HG03139 (cell line): Measurements from ENCODE around the gene RGL3.
"Not testable (repeated sequence)": the region's sequence is repeated elsewhere in the genome, so short reads cannot be mapped to it uniquely, and the experiment has no call there.

Source experiments
- ATAC-seq: cut with Tn5 transposase; IDR thresholded peaks from one replicate; pipeline ENCODE4 v1.9.1; 2021; ENCODE audit not compliant: unreplicated experiment

Gene RGL3

GRCh38 chr19:11450570-11451326 lies 31.6 kb upstream of the RGL3 start:
- no peak for ATAC-seq

GRCh38 chr19:11448923-11449554 lies 29.9 kb upstream of the RGL3 start:
- no peak for ATAC-seq

GRCh38 chr19:11448410-11448809 lies 29.3 kb upstream of the RGL3 start:
- ATAC-seq: no peak

- no peak for ATAC-seq
These were observed 28.5 kb upstream of the RGL3 start for GRCh38 chr19:11447347-11448262.

- ATAC-seq: no peak
These were observed 27.7 kb upstream of the RGL3 start for GRCh38 chr19:11446652-11447301.

- ATAC-seq: no peak
These were observed 27.1 kb upstream of the RGL3 start for GRCh38 chr19:11446271-11446651.

GRCh38 chr19:11445141-11445540 lies 26.0 kb upstream of the RGL3 start:
- ATAC-seq: no peak

- ATAC-seq: no peak
These were observed 24.9 kb upstream of the RGL3 start for GRCh38 chr19:11444059-11444458.

- ATAC-seq: no peak
These were observed 18.8 kb upstream of the RGL3 start for GRCh38 chr19:11437955-11438354.

GRCh38 chr19:11435833-11436313 lies 16.8 kb upstream of the RGL3 start:
- ATAC-seq: no peak

- peak; percentile 85 for ATAC-seq
These were observed 16.1 kb upstream of the RGL3 start, which contains the start of the genes ODAD3 and PRKCSH for GRCh38 chr19:11435057-11435832. ODAD3 (minus strand) TSS chr19:11435121; CDS start chr19:11435016, 105 bp downstream. PRKCSH (plus strand) TSS chr19:11435635; CDS start chr19:11436118, 483 bp downstream.

GRCh38 chr19:11434703-11435056 lies 15.6 kb upstream of the RGL3 start:
- no peak for ATAC-seq

- ATAC-seq: not testable (repeated sequence)
These were observed 14.4 kb upstream of the RGL3 start for GRCh38 chr19:11433526-11433925.

- ATAC-seq: no peak
These were observed 7.5 kb upstream of the RGL3 start for GRCh38 chr19:11426656-11427055.

GRCh38 chr19:11425719-11426457 lies 6.8 kb upstream of the RGL3 start:
- ATAC-seq: no peak

GRCh38 chr19:11423791-11424181 lies 4.7 kb upstream of the RGL3 start:
- no peak for ATAC-seq

- ATAC-seq: no peak
These were observed 4.2 kb upstream of the RGL3 start for GRCh38 chr19:11423164-11423790.

GRCh38 chr19:11422163-11423065 lies 3.3 kb upstream of the RGL3 start:
- peak; percentile 57 for ATAC-seq
